Measurements from ENCODE around the gene LETM1. TPM values are rescaled to one million over a fixed set of nuclear protein-coding genes. Genes with fewer than 3 reads are reported as not detected.

Gene LETM1
- total and polyA plus RNA-seq, 12 donors, result 20.7 to 117 (median 37.9) TPM

DNA sequence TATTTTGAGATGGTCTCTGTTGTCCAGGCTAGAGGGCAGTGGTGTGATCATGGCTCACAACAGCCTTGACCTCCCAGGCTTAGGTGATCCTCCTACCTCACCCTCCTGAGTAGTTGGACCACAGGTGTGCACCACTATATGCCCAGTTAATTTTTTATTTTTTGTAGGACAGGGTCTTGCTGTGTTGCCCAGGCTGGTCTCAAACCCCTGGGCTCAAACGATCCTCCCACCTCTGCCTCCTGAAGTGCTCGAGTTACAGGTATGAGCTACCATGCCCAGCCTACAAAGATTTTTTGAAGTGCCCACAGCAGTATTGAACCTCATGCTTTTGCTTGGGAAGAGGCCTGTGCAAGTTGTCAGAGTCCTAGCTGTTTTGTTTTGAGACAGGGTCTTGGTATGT is 46.3 kb upstream of the LETM1 start:
- Histone ChIP-seq H3K4me3 (no peak overlapping the region), H3K36me3 (replicated peaks in 1 of 2) (peaks cover 0 to 12% of the 10 kb centered on the region in 2 donors), H3K4me1 (replicated peaks in 1 of 2) (no peaks in the 10 kb centered on the region), H3K27me3 (no peaks in the 10 kb centered on the region), H3K27ac (no peak overlapping the region), H3K9me3 (replicated peaks in 1 of 3) (no peaks in the 10 kb centered on the region)
- DNase-seq, result no peak
- TF ChIP-seq, protein P1, sequence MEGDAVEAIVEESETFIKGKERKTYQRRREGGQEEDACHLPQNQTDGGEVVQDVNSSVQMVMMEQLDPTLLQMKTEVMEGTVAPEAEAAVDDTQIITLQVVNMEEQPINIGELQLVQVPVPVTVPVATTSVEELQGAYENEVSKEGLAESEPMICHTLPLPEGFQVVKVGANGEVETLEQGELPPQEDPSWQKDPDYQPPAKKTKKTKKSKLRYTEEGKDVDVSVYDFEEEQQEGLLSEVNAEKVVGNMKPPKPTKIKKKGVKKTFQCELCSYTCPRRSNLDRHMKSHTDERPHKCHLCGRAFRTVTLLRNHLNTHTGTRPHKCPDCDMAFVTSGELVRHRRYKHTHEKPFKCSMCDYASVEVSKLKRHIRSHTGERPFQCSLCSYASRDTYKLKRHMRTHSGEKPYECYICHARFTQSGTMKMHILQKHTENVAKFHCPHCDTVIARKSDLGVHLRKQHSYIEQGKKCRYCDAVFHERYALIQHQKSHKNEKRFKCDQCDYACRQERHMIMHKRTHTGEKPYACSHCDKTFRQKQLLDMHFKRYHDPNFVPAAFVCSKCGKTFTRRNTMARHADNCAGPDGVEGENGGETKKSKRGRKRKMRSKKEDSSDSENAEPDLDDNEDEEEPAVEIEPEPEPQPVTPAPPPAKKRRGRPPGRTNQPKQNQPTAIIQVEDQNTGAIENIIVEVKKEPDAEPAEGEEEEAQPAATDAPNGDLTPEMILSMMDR (IDR thresholded peaks at IDR 0.05), result no peak
- TF ChIP-seq POLR2A (IDR thresholded peaks at IDR 0.05), result no peak
- 93 to 100% (median 96%) methylated on average over 2 of the region's 2 CpGs for WGBS, 4 donors
- intact Hi-C loops (cut with DNase I), result loop anchor here (5.0 to 10.0 kb wide), 2 partner anchors 87 to 155 kb away; no protein-coding TSS in a partner anchor

DNA sequence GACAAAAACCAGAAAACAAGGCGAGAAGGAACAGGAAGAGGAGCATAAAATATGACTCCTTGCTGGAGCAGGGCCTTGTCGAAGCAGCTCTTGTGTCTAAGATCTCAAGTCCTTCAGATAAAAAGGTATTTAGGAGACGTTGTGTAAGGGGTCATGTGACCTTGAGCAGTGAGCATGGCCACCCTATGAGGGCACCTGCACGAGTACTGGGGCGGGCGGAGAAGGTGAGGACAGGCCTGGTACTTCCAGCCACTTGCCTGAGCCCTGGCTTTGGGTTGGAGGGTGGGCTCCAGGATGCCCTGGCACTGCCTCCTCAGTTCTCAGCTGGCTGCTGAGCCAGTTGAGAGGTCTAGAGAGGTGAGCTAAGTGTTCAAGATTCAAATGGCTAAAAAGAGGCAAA is 45.2 kb upstream of the LETM1 start:
- Histone ChIP-seq H3K4me1 (replicated peaks in 1 of 2) (no peaks in the 10 kb centered on the region), H3K27ac (no peak overlapping the region), H3K4me3 (no peak overlapping the region), H3K27me3 (no peaks in the 10 kb centered on the region), H3K9me3 (replicated peaks in 1 of 3) (no peaks in the 10 kb centered on the region), H3K36me3 (replicated peaks in 1 of 2) (peaks cover 0 to 12% of the 10 kb centered on the region in 2 donors)
- WGBS, 4 donors, result 73 to 90% (median 78%) methylated on average over 6 of the region's 6 CpGs
- no peak for DNase-seq
- intact Hi-C loops (cut with DNase I), result loop anchor here (5.0 to 10.0 kb wide), 2 partner anchors 86 to 154 kb away; no protein-coding TSS in a partner anchor
- no peak for TF ChIP-seq POLR2A (IDR thresholded peaks at IDR 0.05)
- TF ChIP-seq, protein P1 (IDR thresholded peaks at IDR 0.05), result no peak

DNA sequence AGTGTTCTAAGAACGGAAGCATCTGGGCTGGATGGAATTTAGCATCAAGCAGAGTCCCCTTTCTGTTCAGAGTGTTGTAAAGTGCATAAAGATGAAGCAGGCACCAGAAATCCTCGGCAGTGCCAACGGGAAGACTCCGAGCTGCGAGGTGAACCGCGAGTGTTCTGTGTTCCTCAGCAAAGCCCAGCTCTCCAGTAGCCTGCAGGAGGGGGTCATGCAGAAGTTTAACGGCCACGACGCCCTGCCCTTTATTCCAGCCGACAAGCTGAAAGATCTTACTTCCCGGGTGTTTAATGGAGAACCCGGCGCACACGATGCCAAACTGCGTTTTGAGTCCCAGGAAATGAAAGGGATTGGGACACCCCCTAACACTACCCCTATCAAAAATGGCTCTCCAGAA is 44.7 kb upstream of the LETM1 start:
- Histone ChIP-seq H3K27me3 (no peaks in the 10 kb centered on the region), H3K36me3 (replicated peaks in 1 of 2) (peaks cover 0 to 12% of the 10 kb centered on the region in 2 donors), H3K4me1 (replicated peaks in 1 of 2) (no peaks in the 10 kb centered on the region), H3K9me3 (replicated peaks in 1 of 3) (no peaks in the 10 kb centered on the region), H3K4me3 (no peak overlapping the region), H3K27ac (no peak overlapping the region)
- TF ChIP-seq POLR2A (IDR thresholded peaks at IDR 0.05), result no peak
- TF ChIP-seq, protein P1 (IDR thresholded peaks at IDR 0.05), result no peak
- intact Hi-C loops (cut with DNase I), result loop anchor here (5.0 to 10.0 kb wide), 2 partner anchors 86 to 153 kb away; no protein-coding TSS in a partner anchor
- 88 to 92% (median 89%) methylated on average over 16 of the region's 16 CpGs for WGBS, 4 donors
- no peak for DNase-seq

- intact Hi-C loops (cut with DNase I), result loop anchor here (5.0 to 10.0 kb wide), 2 partner anchors 85 to 153 kb away; no protein-coding TSS in a partner anchor
- TF ChIP-seq POLR2A (IDR thresholded peaks at IDR 0.05), result no peak
- TF ChIP-seq, protein P1 (IDR thresholded peaks at IDR 0.05), result no peak
Observed at GRCh38 chr4:1900087-1900433, 44.1 kb upstream of the LETM1 start.

More at GRCh38 chr4:1900087-1900433, 44.1 kb upstream of the LETM1 start:
- Histone ChIP-seq H3K9me3 (replicated peaks in 1 of 3) (no peaks in the 10 kb centered on the region), H3K27me3 (no peaks in the 10 kb centered on the region), H3K4me1 (replicated peaks in 1 of 2) (no peaks in the 10 kb centered on the region), H3K36me3 (replicated peaks in 1 of 2) (peaks cover 0 to 12% of the 10 kb centered on the region in 2 donors), H3K4me3 (no peak overlapping the region), H3K27ac (no peak overlapping the region)
- no peak for DNase-seq

Measured in adrenal gland (tissue), 12 donors.